ENCODE results near the gene BRAF.
"Not testable (repeated sequence)": the region's sequence is repeated elsewhere in the genome, so short reads cannot be mapped to it uniquely, and the experiment has no call there.

The BRAF gene

GRCh38 chr7:140769852-140770251 is 154.9 kb downstream of the BRAF start:
- TF ChIP-seq CTCF (IDR thresholded peaks at IDR 0.05; ENCODE audit: borderline replicate concordance, insufficient read depth, low read depth, low read length) = no peak
- H3K4me3 ChIP-seq (ENCODE audit: low read depth, low read length) = no peak overlapping the region

DNA sequence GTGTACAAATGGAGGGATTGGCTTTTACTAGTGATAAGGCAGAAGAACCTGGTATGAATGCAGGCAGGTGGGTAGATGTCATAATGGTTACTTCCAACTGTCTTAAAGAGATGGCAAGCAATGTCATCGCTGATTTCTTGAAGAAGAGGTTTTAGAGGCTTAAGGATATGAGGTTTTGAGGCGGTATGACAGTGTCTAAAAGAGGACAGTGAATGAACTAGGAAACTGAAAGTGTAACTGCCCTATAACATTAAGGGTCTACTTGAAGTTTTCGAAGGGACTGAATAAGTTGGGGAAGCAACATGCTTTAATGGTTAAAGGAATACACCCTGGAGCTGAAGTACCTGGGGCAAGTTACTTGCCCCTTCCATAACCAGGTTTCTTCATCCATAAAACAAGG is 157.3 kb downstream of the BRAF start:
- H3K4me3 ChIP-seq (ENCODE audit: low read depth, low read length) = no peak overlapping the region
- TF ChIP-seq CTCF (IDR thresholded peaks at IDR 0.05; ENCODE audit: borderline replicate concordance, insufficient read depth, low read depth, low read length) = no peak

- H3K4me3 ChIP-seq (ENCODE audit: low read depth, low read length) = not testable (repeated sequence)
These were observed 159.3 kb downstream of the BRAF start for GRCh38 chr7:140765441-140765840.

GRCh38 chr7:140763166-140763565 is 161.6 kb downstream of the BRAF start:
- H3K4me3 ChIP-seq (ENCODE audit: low read depth, low read length) = not testable (repeated sequence)

- H3K4me3 ChIP-seq (ENCODE audit: low read depth, low read length) = not testable (repeated sequence)
These were observed 163.4 kb downstream of the BRAF start for GRCh38 chr7:140761375-140761774.

GRCh38 chr7:140754506-140754905 is 170.2 kb downstream of the BRAF start:
- no peak for TF ChIP-seq CTCF (IDR thresholded peaks at IDR 0.05; ENCODE audit: borderline replicate concordance, insufficient read depth, low read depth, low read length)
- no peak overlapping the region for H3K4me3 ChIP-seq (ENCODE audit: low read depth, low read length)

DNA sequence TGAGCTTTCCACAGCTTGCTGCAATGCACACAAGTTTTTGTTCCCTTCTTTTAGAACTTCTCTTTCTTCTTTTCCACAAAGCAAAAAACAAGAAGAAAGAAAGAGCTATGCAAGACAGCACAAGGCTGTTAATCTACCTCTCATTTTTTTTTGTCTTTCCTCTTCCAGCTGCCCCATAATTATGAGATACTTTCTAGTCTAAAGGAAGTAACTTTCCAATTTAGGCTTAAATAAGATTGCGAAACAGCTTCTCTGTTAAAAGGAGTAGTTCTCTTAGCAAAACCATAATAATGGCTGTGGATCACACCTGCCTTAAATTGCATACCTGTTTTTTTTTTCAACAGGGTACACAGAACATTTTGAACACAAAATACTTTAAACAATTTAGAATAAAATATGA is 172.2 kb downstream of the BRAF start:
- no peak overlapping the region for H3K4me3 ChIP-seq (ENCODE audit: low read depth, low read length)
- TF ChIP-seq CTCF (IDR thresholded peaks at IDR 0.05; ENCODE audit: borderline replicate concordance, insufficient read depth, low read depth, low read length) = no peak

- no peak overlapping the region for H3K4me3 ChIP-seq (ENCODE audit: low read depth, low read length)
- no peak for TF ChIP-seq CTCF (IDR thresholded peaks at IDR 0.05; ENCODE audit: borderline replicate concordance, insufficient read depth, low read depth, low read length)
These were observed 178.0 kb downstream of the BRAF start for GRCh38 chr7:140746751-140747150.

- TF ChIP-seq CTCF (IDR thresholded peaks at IDR 0.05; ENCODE audit: borderline replicate concordance, insufficient read depth, low read depth, low read length) = no peak
- no peak overlapping the region for H3K4me3 ChIP-seq (ENCODE audit: low read depth, low read length)
These were observed 179.3 kb downstream of the BRAF start for GRCh38 chr7:140745266-140746058.

Data from GM12875 (cell line).